Left ventricle myocardium superior (tissue), 1 donor: ENCODE measurements around the gene PARN. TPM values are rescaled to one million over a fixed set of nuclear protein-coding genes. Genes with fewer than 3 reads are reported as not detected.
"Not testable (repeated sequence)": the region's sequence is repeated elsewhere in the genome, so short reads cannot be mapped to it uniquely, and the experiment has no call there.

Experiments used
- ATAC-seq: fragments of 200-7000 bp; cut with Tn5 transposase; one replicate; pipeline ENCODE4 v1.9.1; 2020; ENCODE audit warnings: mild to moderate bottlenecking, moderate library complexity
- DNase-seq: peaks from one replicate; pipeline ENCODE4 v3.0.0-alpha.2; 2020
- intact Hi-C: fragments of 100-400 bp; cut with micrococcal nuclease; formaldehyde crosslinking; loops from one replicate; pipeline ENCODE4 v1.11.0; 2022
- total RNA-seq: library from RNA; stranded (reverse); fragmentation: NEBNext Ultra II Directional; extraction: Animal tissue kit (Norgen Biotek cat#: 25700); gene quantifications from one replicate; pipeline ENCODE4 v1.2.1, GENCODE V29; 2021
- donor health status: DM: no; HTN: yes; CAD: no; lungs with severe emphysema.

Gene PARN
- total RNA-seq, 1 donor from 2014 or later = 17.6 TPM

DNA sequence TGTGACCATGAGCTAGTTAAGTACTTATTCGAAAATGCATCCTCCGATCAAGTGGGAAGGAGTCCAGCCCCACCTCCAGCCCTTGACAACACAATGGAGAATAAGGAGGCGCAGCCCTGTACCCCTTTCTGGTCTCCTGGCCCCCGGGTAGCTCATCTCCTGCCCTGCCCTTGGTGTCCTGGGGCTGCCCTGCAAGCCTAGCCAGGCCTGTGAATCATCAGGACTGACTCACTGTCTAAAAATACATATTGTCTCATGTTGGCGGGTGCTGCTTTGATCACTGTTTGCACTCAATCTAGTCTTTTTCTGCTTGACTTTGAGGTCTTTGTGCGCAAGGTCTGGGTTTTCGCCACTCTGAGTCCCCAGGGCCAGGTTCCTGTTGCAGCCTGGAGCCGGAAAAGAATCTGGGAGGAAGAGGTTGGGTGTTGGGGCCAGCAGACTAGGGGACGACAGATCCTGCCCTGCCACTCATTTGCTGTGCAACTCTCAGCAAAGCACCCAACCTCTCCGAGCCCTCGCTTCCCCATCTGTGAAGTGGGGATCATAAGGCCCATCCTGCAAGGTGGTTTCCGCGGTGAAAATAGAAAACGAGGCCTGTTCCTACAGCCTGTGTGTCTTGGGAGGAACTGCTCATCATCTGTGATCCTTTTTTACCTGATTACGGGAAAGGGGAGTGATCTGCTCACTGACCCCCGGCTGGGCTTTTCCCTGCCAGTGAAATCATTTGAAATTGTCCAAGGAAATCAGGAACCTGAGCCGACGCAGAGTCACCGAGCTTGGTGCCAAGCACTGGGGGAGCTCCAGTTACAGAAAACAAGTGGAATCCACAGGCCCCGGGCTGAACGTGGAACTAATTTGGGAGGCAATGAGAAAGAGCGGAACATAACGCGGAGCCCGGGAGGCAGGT, 230.4 kb downstream of the PARN start:
- peak; percentile 94 for ATAC-seq
- DNase-seq = peak; percentile 57
- intact Hi-C loops = no loop called here

DNA sequence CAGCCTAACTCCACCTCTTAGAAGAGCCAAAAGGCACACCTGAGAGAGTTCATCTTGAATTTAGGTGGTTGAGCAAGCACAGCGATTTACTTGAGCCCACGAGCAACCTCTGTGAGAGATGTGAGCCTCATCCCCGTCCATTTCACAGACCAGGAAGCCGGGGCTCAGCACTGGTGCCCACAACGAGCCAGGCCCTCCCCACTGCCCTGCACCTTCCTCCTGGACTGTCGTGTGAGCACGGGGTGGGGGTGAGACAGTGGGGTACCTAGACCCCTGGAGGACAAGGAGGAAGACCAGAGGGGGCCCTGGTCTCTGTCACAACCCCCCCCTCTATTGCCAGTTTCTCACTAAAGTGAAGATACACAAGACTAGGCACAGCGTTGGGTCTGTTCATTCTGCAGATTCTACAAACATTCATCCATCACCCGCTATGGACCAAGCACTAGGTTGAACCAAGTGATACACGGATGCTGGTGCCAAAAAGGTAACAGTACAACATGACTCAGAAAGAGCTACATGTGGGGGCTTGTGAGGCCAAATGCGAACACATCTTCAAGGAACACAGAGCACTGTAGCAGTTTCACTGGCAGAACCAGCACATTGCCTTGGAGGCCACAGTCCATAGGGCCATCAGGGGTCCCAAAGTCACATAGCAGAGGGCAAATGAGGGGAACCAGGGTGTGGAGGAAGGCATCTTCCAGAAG, 231.9 kb downstream of the PARN start:
- intact Hi-C loops = no loop called here
- no peak for ATAC-seq
- DNase-seq = no peak

DNA sequence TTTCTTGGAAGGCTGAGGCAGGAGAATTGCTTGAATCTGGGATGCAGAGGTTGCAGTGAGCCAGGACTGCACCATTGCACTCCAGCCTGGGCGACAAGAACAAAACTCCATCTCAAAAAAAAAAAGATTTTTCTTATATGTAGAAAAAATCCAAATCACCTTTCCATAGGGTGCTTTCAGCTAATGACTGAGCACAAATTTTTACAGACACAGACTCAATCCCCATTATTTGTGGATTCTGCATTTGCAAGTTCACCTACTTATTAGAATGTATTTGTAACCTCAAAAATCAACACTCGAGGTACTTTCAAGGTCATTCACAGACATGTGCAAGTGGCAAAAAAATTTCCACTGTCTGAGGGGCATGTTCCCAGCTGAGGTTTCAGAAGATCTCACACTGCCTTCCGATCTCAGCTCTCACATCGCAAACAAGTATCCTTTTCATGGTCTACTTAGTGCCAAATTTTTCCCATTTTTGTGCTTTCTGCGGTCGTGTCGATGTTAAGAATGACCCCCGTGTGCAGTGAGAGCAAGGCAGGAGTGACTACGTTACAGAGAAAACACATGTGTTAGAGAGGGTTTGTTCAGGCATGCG, 234.3 kb downstream of the PARN start:
- ATAC-seq, DNase-seq, intact Hi-C loops: not testable (repeated sequence)

DNA sequence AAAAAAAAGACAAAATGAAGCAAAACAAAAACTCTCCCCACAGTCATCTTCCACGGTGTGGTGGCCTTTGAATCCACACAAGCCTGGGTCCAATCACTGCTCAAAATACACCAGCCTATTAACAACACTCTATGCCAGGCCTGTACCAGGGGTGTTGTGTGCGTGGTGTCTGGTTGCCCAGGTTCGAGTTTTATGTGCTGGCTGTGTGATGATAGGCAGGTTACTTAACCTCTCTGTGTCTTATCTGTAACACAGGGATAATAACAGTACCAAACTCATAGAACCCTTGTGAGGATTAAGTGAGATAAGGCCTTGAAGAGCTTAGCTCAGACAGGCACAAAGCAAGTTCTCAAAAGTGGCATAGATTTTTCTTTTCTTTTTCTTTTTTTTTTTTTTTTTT, 235.2 kb downstream of the PARN start:
- no peak for DNase-seq
- ATAC-seq = no peak
- intact Hi-C loops = no loop called here

DNA sequence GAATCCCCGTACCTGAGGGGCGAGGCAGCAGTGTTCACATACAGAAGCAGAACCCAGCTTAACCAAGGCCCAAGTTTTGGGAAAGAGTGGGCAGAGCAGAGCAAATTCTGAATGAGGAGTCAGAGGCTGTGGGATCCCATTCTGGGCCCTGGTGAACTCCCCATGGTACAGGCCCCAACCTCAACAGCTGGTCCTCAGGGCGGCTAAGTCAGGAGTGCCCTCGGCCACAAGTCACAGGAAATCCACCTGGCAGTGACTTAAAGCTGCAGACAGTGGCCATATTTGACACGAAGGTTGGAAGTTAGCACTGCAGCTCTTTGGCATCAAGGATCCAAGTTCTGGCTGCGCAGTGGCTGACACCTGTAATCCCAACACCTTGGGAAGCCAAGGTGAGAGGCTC, 237.1 kb downstream of the PARN start:
- intact Hi-C loops = no loop called here
- no peak for ATAC-seq
- no peak for DNase-seq

DNA sequence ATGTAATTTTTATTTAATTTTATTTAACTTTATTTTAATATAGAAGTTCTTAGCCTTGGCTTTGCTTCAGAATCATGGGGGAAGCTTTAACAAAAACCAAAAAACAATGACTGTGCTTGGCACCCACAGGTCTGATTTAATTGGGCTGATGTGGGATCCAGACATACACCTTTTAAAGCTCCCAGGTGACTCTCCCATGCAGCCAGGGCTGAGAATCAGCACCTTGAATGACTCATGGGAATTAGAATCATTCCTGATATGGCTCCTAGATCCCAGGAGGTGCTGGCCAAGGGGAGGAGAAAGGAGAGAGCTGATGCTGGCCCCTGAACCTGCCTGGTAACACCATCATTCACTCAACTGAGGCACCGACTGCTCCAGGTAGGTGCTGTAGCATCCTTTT, 240.7 kb downstream of the PARN start:
- intact Hi-C loops = no loop called here
- DNase-seq (no peak), ATAC-seq (no peak)

DNA sequence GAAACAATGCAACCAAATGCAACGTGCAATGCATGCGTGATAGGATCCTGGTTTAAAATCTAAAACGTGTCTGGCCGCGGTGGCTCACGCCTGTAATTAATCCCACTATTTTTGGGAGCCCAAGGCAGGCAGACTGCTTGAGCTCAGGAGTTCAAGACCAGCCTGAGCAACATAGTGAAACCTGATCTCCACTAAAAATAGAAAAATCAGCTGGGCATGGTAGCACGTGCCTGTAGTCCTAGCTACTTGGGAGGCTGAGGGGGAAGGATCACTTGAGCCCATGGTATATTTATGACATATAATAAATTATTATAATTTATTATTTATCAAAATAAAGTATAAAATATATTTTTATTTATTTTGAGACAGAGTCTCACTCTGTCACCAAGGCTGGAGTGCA, 241.8 kb downstream of the PARN start:
- ATAC-seq (no peak), DNase-seq (no peak)
- intact Hi-C loops = no loop called here

DNA sequence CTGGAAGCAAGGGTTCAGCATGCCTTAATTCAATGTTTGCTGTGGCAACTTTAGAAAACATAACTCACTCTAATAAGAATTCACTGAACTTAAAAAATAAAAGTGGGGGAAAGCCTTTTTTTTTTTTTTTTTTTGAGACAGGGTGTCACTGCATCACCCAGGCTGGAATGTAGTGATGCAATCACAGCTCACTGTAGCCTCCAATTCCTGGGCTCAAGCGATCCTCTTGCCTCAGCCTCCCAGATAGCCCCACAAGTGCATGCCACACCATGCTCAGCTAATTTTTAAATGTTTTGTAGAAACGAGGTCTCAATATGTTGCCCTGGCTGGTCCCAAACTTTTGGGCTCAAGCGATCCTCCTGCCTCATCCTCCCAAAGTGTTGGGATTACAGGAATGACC, 243.9 kb downstream of the PARN start:
- ATAC-seq (no peak), DNase-seq (no peak)
- intact Hi-C loops = no loop called here

Other genes with a start within 250 kb of the PARN start
- 36.3 TPM for gene BFAR, start 2.7 kb upstream of the PARN start, total RNA-seq
- gene PLA2G10, start 64.0 kb upstream of the PARN start, total RNA-seq = not detected
- 2.3 TPM for gene NPIPA3, start 73.2 kb upstream of the PARN start, total RNA-seq
- gene NPIPA2, start 112.3 kb upstream of the PARN start, total RNA-seq = 3.4 TPM
- 129 TPM for gene NOMO1, start 203.5 kb upstream of the PARN start, total RNA-seq